Measurements from ENCODE around the gene CFDP1. TPM values are rescaled to one million over a fixed set of nuclear protein-coding genes. Genes with fewer than 3 reads are reported as not detected.
A peak's percentile ranks its signal among the peaks of the same experiment; 100 is the strongest.

The CFDP1 gene
- polyA plus RNA-seq, 12 donors, result 69.9 to 127 (median 91.3) TPM; not detected in 1

DNA sequence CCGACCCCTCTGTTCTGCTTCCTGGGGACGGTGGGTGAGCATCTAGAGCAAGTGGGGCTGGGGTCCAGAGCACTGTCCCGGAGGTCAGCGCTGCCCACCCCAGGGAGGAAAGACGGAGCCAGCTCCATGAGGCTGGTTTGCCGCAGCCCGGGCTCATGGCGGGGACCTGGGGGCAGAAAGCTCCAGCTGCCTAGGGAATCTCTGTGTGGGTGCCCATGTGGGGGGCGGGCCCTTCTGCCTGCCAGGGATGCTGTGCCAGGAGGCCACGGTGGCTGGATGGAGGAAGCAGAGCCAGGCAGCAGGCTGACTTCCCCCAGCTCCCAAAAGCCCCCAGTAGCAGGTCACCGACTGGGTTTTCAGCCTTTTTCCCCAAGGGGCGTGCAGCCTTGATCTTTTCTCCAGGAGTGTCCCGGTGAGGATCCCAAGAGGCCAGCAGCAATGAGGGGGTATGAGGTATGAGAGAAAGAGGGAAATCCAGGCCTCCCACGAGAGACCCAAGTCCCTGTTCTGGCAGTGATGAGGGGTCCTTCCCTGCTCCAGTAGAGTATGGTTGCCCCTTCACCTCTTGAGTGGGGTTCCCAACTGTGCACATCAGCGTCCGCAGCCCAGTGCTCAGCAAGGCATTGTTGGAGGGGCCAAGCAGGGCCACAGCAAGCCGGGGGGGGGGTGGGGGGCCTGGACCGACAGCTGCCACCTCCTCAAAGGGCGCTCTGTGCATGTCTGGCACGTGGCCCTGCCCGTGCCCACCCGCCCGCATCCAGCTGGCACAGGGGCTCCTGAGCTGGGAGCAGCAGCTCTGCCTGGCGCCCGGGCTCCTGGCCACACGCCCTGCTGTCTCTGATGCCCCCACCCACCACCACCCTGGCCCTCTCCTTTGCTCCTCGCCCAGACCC lies 166.3 kb downstream of the CFDP1 start:
- no peak for DNase-seq

DNA sequence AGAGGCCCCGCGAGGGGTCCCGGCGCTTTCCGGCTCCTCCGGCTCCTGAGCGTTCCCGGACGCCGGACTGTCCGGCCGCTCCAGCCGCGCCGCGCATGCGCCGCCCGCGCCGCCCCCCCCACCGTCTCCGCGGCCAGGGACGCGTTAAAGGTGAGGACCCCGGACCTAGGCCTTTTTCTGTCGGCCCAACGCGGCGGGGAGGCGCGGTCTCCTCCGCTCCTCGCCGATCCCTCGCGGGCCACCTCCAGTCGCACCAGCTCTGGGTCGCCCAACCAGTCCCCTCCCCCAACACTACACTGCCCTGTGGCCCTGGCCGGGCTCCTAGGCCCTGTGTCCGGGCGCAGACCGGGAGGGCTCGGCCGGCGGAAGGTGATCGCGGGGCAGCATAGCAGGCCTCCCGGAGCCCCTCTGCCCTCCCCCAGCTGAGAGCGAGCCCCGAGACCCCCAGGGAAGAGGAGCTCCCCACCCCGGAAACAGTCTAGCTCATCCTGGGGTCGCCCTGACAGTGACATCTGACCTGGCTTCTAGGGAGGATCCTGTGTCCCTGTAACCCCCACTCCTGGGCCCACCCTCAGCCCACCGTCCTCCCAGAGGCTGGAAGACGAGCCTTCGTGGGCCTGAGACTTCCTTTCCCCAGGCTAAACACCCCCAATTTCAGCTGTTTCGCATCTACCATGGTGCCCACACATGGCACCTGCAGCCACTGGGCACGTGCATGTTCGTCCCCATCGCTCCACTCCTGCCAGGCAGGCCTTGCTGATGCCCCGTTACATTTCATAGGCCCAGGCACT lies 167.2 kb downstream of the CFDP1 start:
- DNase-seq, result peak; percentile 71

DNA sequence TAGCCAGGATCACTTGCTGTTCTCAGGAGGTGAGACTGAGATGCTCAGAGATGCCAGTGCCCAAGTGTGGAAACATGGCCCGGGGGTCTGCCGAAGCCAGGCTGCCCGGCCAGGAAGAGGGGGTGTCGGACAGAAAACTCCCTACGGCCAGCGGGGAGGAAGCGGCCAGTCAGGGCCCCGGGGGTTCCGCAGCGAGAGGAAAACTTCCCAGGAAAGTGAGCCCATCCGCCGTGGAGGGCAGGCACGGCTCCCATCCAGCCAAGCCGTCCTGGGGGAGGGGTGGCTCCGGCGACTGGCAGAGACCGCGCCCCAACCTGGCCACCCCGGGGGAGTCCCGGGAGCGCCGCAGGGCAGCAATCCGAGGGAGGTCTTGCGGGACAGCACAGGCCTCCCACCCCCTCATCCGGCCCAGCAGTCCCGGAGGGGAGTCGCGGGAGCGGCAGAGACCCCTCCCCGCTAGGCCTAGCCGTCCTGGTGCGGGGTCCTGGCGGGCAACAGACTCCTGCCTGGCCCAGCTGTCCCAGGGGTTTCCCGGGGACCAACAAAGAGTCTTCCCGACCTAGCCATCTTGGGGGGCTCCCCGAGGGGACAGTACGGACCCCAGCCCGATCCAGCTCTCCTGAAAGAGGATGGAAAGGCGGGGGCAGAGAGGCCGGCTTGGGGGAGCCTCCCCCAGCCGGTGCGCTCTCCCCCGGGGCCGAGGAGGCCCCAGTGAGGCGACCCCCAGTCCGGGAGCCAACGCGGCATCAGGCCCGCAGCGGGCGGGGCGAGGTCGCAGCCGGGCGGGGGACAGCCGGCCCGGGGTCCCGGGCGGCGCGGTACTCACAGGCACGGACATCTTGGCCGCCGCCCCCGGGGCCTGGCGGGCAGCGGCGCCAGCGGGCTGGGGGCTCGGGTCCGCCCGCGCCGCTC lies 168.0 kb downstream of the CFDP1 start:
- no peak for DNase-seq

DNA sequence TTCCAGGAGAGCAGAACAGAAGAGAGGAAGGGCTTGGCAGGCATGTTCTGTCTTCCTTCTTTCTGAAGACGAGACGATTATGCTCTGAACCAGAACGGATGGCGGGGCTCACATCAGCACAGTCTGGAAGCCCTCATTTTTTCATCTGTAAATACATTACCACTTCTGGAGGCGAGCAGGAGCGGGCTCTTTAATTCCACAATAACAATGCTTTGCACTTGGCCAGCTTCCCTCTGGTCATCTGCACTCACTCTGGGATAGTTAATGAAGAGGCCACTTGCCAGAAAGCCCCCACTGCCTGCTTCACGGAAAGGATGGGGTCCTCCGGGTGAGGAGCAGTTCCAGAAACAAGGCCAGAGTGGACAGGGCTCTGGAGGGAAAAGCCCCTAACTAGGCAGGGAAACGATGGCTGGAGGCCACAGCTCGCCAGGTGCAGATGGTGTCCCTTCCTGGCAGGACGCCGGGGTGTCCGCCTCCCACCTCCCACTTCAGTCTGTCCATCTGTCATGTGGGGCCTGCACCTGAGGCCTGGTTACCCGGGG lies 168.8 kb downstream of the CFDP1 start:
- peak; percentile 76 for DNase-seq

DNA sequence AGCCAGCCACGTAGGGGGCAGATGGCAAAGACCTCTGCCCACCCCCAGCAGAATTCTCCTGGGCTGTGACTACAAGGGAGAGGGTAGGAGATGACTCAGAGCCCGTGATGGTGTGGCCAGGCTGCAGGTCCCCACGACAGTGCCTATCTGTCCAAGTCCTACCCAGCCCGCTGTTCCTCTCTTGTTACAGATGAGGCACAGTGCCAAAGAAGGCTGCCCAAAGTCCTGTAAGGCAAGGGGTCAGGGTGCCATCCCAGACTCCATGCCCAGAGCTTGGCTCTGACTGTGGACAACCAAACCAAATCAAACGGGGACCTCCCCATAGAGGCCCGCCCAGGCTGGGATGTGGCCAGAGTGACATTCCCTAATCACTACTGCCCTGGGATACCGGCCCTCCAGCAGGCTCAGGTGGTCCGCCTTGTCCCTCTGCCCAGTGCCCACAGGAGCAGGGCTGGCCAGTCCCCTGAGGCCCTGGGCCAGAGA lies 169.3 kb downstream of the CFDP1 start:
- no peak for DNase-seq

DNA sequence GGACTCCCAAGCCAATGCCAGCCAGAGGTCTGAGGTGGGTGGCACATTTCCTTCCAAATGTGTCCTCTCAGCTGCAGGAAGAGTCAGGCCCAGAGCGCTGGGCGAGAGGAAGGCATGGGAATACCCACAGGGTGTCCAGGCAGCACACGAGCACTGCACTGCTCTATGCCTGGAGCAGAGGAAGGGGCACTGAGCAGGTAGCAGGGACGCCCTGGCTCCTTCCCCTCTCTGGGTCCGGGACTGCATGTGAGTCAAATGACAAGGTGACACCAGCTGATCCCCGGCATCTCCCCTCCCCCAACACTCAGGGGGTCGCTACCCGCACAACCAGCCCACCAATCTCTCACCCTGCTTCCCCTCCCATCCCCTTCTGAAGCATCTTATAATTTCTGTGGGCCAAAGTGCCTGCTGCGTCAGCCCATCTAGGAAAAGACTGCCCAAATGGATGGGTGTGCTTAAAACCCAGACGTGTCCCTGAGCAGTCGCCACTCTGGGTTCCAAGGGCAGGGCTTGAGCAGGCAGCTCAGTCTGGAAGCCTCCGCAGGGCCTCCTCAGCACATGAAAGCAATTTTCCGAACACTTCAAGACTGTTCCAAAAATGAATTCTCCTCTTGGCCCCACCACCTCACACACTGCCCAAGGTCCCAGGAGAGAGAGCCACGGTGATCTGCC lies 169.9 kb downstream of the CFDP1 start:
- DNase-seq, result no peak

DNA sequence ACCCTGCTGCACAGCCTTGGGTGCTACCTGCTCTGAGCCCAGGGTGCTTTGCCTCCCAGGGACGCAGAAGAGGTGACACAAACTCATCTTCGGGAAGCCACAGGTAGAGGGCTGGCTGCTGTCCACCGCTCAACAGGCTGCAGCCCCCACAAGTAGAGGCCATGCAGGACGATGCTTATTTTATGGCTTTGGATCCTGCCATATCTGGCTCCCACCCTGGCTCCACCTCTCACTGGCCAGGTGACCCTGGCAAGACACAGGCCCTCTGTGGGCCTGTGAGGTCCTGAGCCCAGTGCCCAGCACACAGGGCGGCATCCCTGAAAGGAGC lies 170.5 kb downstream of the CFDP1 start:
- no peak for DNase-seq

DNA sequence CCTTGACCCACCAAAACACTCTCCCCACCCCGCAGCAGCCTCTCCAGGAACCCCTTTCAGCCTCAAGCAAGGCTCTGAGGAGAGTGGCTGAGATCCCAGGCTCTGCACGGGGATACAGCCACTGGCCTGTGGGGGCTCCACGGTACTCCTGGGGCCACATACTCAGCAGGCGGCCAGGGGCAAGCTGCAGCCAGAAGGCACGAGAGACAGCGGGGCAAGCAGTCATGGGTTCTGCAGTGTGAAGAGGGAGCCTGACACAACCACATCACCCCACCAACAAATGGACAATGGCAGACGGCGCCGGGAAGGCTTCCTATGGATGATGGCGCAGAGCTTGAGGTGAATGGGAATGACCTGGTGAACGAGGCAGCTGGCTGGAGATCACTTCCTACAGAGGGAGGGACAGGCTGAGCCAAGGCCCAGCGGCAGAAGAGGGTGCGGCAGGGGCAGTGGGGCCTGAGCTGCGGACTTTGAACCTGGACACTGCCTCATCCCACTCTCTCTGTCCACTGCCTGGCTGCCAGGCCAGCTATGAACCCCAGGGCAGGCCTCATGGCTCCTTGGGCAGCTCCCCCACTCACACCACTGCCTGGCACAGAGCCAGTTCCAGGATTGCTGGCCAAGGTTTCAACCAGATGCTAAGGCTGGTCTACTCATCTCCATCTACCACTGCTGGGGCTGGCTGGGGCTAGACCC lies 171.1 kb downstream of the CFDP1 start:
- no peak for DNase-seq

DNA sequence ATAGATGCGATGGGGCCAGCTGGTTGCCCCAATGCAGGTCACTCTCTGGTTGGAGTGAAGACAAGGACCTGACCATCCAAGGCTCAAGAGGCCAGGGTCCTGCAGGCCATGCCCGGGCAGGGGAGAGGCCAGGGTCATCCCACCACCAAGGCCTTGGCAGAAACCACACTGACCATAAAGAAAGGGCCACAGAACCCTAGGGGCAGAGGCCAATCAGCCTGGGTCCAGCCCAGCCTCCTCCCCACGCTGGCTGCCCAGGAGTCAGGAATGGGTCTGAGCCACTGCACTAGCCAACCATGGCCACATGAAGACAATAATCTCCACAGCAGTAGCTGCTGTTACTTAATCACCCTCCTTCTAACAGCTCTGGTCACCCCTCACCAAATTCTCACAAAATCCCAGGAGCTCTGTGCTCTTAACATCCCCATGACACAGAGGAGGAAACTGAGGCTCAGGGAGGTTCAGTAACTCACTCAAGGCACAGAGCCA lies 171.7 kb downstream of the CFDP1 start:
- DNase-seq, result no peak

DNA sequence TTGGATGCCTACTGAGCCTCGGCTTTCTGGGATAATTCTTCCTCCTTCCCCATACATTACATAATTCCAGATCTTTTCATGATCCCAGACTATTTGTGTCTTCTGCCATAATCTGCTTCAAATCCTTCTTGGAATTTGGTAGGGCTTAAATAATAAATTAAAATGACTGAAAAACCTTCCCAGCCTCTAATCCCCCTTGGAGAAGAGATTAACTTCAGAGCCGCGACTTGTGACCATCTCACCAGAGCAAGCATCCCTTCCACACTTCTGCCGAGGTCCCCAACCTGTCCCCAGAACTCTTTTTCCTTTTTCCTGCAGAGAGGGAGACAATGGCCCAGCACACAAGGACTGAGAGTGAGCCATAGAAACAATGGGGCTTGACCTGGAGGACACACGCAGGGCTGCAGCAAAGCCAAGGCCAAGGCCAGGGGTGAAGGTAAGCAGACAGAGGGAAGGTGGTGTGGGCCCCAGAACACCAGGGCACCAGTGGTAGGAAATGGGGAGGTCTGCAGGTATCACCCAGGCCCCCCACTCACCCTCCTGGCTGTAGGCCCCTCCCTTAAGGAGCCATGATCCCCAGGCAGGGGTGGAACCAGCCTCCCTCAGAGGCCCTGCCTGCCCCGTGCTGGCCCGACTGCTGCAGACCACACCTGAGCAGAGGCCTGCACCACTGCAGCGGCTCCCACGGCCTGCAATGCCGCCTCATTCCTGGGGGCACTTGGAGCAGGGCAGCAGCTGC lies 172.3 kb downstream of the CFDP1 start:
- no peak for DNase-seq

DNA sequence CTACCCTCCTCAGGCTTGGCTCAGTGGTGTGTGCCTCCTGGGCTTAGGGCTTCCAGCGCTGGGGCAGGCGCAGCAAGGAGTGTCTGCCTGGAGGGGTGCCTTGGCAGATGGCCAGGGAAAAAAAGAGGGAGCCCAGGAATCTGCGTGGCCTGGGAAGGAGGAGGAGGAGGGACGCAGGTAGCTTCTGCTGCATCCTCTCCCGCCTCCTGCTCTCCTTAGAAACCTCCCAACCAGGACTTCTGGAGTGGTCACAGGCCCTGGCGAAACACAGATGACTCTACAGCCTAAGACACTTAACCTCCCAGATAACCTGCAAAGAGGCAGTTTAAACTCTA lies 174.5 kb downstream of the CFDP1 start:
- DNase-seq, result no peak

DNA sequence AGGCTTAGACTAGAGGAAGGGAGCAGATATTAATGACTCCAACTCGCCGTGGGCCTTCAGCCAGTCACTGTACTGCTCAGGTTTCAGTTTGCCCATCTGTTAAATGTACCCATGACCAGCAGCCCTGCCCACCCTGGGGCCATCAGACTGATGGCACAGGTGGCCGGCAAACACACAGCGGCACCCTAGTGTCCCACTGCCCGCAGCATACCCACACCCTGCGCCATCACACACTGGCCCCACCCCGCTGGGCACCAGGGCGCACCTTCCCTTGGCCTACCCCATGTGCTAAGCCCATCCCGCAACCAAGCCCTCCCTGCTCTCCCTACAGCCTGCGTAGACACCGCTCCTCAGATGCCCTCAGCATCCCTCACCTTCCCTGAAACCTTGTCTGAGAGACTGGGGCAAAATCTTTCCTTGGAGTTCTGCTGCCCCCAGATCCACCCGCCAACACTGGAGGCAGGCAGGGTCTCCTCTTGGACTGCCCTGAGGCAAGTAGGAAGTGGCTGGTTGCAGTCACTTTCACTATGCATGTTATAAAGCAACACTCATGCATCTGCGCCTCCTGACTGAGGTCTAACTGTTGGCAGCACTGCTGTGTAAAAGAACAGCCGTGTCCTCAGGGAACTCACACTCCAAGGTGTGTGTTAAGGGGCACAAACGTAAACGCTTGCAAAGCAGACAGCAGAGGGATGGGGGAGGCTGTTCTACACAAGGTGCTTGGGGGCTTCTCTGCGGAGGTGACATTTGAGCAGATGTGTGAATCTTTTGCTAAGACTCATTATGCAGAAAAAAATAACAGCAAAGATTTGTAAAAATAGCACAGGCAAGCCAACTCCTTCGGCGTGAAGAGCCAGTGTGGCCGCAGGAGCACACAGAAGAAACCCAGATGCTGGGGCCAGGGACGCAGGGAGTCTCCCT lies 175.2 kb downstream of the CFDP1 start:
- DNase-seq, result no peak

DNA sequence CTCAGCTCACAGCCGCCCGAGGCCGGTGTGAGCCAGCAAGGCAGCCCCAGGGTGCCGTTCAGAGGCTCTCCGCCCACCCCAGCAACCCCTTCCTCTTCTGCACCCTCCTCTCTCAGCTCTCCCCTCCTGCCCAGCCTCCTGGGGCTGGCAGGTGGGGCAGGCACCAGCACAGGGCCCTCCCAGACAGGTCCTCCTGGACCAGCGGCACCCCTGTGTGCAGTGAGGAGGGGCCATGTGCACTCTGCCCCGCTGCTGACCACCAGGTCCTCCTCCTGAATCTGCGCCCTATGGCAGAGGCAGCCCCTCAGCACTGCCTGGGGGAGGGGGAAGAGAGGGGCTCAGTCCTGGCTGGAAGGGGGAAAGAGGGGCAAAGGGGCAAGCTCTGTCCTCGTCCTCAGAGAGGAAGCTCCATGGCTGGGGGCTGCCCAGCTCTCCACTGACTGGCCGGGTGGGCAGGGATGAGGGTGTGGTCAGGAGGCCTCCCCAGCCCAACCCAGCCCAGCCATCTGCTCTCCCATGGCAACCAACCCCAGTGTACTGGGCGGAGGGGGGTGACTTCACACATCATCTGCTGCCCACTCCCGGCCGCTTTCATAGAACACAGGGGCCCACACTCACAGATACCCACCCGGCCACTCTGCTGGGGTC lies 176.5 kb downstream of the CFDP1 start:
- no peak for DNase-seq

DNA sequence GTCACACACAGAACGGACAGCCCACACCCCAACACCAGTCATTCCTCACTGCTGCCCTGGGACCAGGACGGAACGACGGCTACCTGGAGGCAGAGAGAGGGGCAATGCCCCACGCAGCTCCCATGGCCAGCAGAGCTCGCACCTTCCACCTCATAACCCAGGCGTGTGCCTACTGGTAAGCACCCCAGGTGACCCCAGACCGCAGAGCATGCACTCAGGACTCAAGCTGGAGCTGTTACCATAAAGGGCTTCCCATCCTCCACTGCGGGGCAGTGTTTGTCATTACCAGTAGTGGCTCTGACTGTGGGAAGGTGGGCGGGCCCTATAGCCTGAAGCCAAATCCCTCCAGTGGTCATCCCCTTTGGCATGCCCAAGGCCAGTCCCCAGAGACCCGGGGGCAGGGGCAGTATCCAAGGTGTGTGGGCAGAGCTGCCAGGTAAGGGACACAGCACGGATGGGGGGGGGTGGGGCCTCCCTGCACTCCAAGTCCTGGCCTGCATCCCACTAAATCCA lies 177.2 kb downstream of the CFDP1 start:
- no peak for DNase-seq

DNA sequence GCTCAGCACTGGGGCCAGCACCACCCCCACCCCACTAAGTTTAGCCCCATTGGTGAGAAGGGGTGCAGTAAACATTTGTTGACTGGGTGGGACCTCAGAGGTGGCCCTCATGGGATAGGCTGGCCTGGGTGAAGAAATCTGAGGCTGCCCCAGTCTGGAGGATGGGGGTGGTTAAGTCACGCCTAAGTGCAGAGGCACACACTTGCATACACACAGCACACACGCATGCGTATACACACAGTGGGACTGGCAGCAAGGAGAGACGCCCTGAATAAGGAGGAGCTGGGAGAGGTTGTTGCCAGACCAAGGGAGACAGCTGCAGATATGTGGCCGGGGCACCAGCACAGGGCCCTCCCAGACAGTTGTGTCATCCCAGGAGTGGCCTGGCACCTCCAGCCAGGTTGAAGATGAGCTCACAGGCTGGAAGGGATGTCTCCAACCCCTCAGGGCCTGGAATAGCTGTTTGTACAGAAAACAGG lies 178.9 kb downstream of the CFDP1 start:
- no peak for DNase-seq

DNA sequence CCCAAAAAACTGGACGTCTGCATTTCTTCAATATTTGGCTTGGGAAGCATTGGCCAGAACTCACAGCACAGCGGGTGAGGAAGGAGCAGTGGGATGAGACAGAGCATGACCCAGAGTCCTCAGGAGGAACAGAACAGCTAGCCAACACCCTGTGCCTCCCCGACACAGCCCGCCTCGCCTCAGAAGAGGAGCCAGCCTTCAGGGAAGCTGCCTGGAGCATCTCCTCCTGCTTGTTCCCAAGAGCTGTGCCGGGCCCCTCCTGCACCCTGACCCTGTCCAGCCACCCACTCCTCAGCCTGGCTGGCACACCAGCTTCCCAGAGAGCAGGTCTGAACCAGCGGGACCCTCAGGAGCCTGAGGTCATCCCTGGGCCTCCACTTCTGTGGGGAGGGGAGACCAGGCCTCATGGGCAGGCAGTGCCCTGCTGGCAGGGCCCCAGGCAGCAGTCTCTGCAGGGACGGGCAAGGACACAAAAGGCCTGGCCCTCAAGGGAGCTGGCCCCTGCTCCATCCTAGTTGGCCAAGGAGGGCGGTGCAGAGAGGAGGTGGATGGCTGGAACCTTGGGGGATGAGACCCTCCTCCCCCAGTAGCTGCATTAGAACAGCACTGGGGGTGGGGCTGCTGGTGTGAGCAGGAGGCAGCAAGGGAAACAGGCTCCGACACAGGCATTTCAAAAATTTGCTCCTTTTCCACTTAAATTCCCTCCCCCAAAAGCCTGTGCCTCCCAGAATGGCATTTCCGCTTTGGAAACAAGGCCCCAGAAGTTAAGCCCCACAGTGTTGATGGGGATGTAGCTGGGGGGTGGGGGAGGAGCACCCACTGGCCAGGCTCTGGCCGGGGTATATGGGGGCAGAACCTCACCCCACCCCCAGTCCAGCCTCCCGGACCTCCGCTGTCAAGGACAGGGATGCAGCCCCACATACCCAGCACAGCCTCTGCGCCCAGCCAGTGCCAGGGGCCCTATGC lies 180.1 kb downstream of the CFDP1 start:
- no peak for DNase-seq

Data from muscle of arm (tissue), 12 donors.